ENCODE results near the gene CLDN8.

Gene CLDN8

GRCh38 chr21:30206551-30207251, 9.2 kb downstream of the CLDN8 start:
- DNase-seq (ENCODE audit: low read depth) = no peak

GRCh38 chr21:30200000-30200399, 15.9 kb downstream of the CLDN8 start:
- DNase-seq (ENCODE audit: low read depth) = no peak

- no peak for DNase-seq (ENCODE audit: low read depth)
Measured at GRCh38 chr21:30194701-30195299, 21.1 kb downstream of the CLDN8 start.

- no peak for DNase-seq (ENCODE audit: low read depth)
Measured at GRCh38 chr21:30193201-30193600, 22.7 kb downstream of the CLDN8 start.

- no peak for DNase-seq (ENCODE audit: low read depth)
Measured at GRCh38 chr21:30190554-30190953, 25.3 kb downstream of the CLDN8 start.

- no peak for DNase-seq (ENCODE audit: low read depth)
Measured at GRCh38 chr21:30189773-30190172, 26.1 kb downstream of the CLDN8 start.

GRCh38 chr21:30186242-30186641, 29.7 kb downstream of the CLDN8 start:
- no peak for DNase-seq (ENCODE audit: low read depth)

GRCh38 chr21:30168086-30168485, 47.8 kb downstream of the CLDN8 start:
- no peak for DNase-seq (ENCODE audit: low read depth)

GRCh38 chr21:30166705-30167104, 49.2 kb downstream of the CLDN8 start, which contains the start of gene CLDN17:
TSS of gene CLDN17 (minus strand) at chr21:30166805. CDS start at chr21:30166617, 188 bp downstream.
- no peak for DNase-seq (ENCODE audit: low read depth)

GRCh38 chr21:30166171-30166570, 49.7 kb downstream of the CLDN8 start:
- no peak for DNase-seq (ENCODE audit: low read depth)

- no peak for DNase-seq (ENCODE audit: low read depth)
Measured at GRCh38 chr21:30164796-30165195, 51.1 kb downstream of the CLDN8 start.
